Endothelial cell of umbilical vein (primary cell): Measurements from ENCODE around the gene RAD51B.

Experiments
- CTCF ChIP-seq, 2 donors: IDR thresholded peaks; 1 replicate in 1 of 2; 2 replicates in 1 of 2; pipeline ENCODE4 v1.5.1; 2011; ENCODE audit warnings: low read length in 2 of 2, mild to moderate bottlenecking in 2 of 2, moderate library complexity in 2 of 2, control low read depth in 1 of 2, inconsistent platforms in 1 of 2, low read depth in 1 of 2; ENCODE audit not compliant: insufficient read depth in 1 of 2; ENCODE audit errors: extremely low read depth in 1 of 2
- EZH2 ChIP-seq: IDR thresholded peaks from 2 replicates; pipeline ENCODE4 v1.6.1; 2012; ENCODE audit warnings: borderline replicate concordance, low read depth, mild to moderate bottlenecking, moderate library complexity, low read length, inconsistent platforms; ENCODE audit not compliant: severe bottlenecking
- GATA2 ChIP-seq: IDR thresholded peaks from 2 replicates; pipeline ENCODE4 v1.7.0; 2011; ENCODE audit warnings: low read depth, mild to moderate bottlenecking, moderate library complexity, mixed read lengths, low read length; ENCODE audit not compliant: insufficient read length, insufficient read depth
- JUN ChIP-seq: IDR thresholded peaks from 2 replicates; pipeline ENCODE4 v1.6.1; 2011; ENCODE audit warnings: borderline replicate concordance, low read depth; ENCODE audit not compliant: insufficient read length, insufficient read depth
- POLR2A ChIP-seq: IDR thresholded peaks from 2 replicates; pipeline ENCODE4 v1.6.1; 2012; ENCODE audit warnings: low read depth, mild to moderate bottlenecking, control low read depth, low read length
- POLR2AphosphoS5 ChIP-seq: IDR thresholded peaks from 2 replicates; pipeline ENCODE4 v1.6.1; 2012; ENCODE audit warnings: low read depth, mild to moderate bottlenecking, control low read depth, low read length, moderate library complexity; ENCODE audit not compliant: insufficient read depth
- TF ChIP-seq, protein P1 (sequence below): IDR thresholded peaks from 2 replicates; pipeline ENCODE4 v1.6.1; 2011; ENCODE audit not compliant: insufficient read depth, insufficient read length

- no peak for TF ChIP-seq EZH2
- TF ChIP-seq CTCF (IDR thresholded peaks at IDR 0.05; ENCODE audit: extremely low read depth in 1 of 2, insufficient read depth in 1 of 2, low read depth in 1 of 2, low read length in 2 of 2) = no peak
- no peak for TF ChIP-seq GATA2
- TF ChIP-seq POLR2A = no peak
- TF ChIP-seq POLR2AphosphoS5 = no peak
- no peak for TF ChIP-seq JUN
- TF ChIP-seq, protein P1, sequence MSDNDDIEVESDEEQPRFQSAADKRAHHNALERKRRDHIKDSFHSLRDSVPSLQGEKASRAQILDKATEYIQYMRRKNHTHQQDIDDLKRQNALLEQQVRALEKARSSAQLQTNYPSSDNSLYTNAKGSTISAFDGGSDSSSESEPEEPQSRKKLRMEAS = no peak
These were observed 756.5 kb downstream of the RAD51B start for GRCh38 chr14:68576031-68576430.
